ENCODE data around the gene NUTM1. TPM values are rescaled to one million over a fixed set of nuclear protein-coding genes. Genes with fewer than 3 reads are reported as not detected.
"Not testable (repeated sequence)": the region's sequence is repeated elsewhere in the genome, so short reads cannot be mapped to it uniquely, and the experiment has no call there.

The NUTM1 gene
- total RNA-seq, 1 donor, result under 0.01 TPM

- DNase-seq (ENCODE audit: low read depth), result no peak
- TF ChIP-seq, protein P1, sequence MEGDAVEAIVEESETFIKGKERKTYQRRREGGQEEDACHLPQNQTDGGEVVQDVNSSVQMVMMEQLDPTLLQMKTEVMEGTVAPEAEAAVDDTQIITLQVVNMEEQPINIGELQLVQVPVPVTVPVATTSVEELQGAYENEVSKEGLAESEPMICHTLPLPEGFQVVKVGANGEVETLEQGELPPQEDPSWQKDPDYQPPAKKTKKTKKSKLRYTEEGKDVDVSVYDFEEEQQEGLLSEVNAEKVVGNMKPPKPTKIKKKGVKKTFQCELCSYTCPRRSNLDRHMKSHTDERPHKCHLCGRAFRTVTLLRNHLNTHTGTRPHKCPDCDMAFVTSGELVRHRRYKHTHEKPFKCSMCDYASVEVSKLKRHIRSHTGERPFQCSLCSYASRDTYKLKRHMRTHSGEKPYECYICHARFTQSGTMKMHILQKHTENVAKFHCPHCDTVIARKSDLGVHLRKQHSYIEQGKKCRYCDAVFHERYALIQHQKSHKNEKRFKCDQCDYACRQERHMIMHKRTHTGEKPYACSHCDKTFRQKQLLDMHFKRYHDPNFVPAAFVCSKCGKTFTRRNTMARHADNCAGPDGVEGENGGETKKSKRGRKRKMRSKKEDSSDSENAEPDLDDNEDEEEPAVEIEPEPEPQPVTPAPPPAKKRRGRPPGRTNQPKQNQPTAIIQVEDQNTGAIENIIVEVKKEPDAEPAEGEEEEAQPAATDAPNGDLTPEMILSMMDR (IDR thresholded peaks at IDR 0.05; ENCODE audit: insufficient read depth, low read length), result no peak
- H3K4me3 ChIP-seq (ENCODE audit: low read depth, low read length), result no peak overlapping the region
Measured at GRCh38 chr15:34348735-34349300, 5.7 kb downstream of the NUTM1 start.

- TF ChIP-seq, protein P1 (IDR thresholded peaks at IDR 0.05; ENCODE audit: insufficient read depth, low read length), result no peak
- no peak overlapping the region for H3K4me3 ChIP-seq (ENCODE audit: low read depth, low read length)
- DNase-seq (ENCODE audit: low read depth), result no peak
Measured at GRCh38 chr15:34349769-34350168, 6.7 kb downstream of the NUTM1 start.

- H3K4me3 ChIP-seq (ENCODE audit: low read depth, low read length); DNase-seq (ENCODE audit: low read depth): not testable (repeated sequence)
Measured at GRCh38 chr15:34352996-34353395, 9.9 kb downstream of the NUTM1 start.

GRCh38 chr15:34353627-34354026, 10.5 kb downstream of the NUTM1 start:
- no peak for DNase-seq (ENCODE audit: low read depth)
- TF ChIP-seq, protein P1 (IDR thresholded peaks at IDR 0.05; ENCODE audit: insufficient read depth, low read length), result no peak
- no peak overlapping the region for H3K4me3 ChIP-seq (ENCODE audit: low read depth, low read length)

GRCh38 chr15:34354286-34354685, 11.2 kb downstream of the NUTM1 start:
- TF ChIP-seq, protein P1 (IDR thresholded peaks at IDR 0.05; ENCODE audit: insufficient read depth, low read length), result no peak
- no peak for DNase-seq (ENCODE audit: low read depth)
- no peak overlapping the region for H3K4me3 ChIP-seq (ENCODE audit: low read depth, low read length)

DNA sequence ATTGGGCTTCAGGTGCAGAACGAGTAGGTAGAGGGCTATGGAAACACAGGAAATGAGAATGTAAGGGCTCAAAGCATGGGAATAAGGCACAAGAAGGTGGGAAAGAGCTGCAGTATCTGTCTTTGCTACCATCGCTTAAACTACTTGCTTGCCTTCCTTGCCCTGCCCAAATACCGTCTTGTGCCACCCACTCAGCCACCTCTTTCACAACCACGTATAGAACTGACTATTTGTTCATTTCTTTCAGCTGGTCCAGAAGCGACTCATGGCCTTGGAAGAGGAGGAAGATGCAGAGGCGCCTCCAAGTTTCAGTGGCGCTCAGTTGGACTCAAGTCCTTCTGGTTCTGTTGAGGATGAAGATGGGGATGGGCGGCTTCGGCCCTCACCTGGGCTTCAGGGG, 12.1 kb downstream of the NUTM1 start:
- TF ChIP-seq, protein P1 (IDR thresholded peaks at IDR 0.05; ENCODE audit: insufficient read depth, low read length), result no peak
- no peak for DNase-seq (ENCODE audit: low read depth)

DNA sequence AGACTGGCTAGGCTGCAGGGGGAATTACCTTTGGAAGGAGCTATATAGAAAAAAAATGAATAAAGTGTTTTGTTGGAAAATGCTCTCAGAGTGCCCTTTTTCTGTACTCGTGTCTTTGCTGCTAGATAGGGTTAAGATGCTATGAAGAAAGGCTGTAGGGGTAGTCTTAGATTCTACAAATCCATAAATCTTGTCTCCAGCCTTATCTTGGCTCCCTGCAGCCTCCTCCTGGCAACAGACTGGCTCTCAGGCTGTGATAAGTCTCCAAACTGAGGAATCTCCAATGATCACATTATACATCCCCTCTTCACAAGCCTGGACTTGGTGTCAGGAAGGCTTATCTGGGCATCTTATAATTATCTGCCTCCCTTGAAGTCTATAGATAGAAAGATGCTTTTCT, 14.5 kb downstream of the NUTM1 start:
- TF ChIP-seq, protein P1 (IDR thresholded peaks at IDR 0.05; ENCODE audit: insufficient read depth, low read length), result no peak
- no peak overlapping the region for H3K4me3 ChIP-seq (ENCODE audit: low read depth, low read length)
- DNase-seq (ENCODE audit: low read depth), result no peak

More for the DNA sequence above, 12.1 kb downstream of the NUTM1 start:
- no peak overlapping the region for H3K4me3 ChIP-seq (ENCODE audit: low read depth, low read length)
